HepG2 (cell line): Measurements from ENCODE around the gene PANK2. TPM values are rescaled to one million over a fixed set of nuclear protein-coding genes. Genes with fewer than 3 reads are reported as not detected.
A peak's percentile ranks its signal among the peaks of the same experiment; 100 is the strongest.

Source experiments
- CBX1 ChIP-seq: IDR thresholded peaks from one replicate; pipeline ENCODE4 v1.6.1; 2016; ENCODE audit warnings: antibody characterized with exemption, low read depth
- CCDC6 ChIP-seq: sonication (generic); formaldehyde crosslinking; IDR thresholded peaks from 2 replicates; pipeline ENCODE4 v1.8.1; 2022; ENCODE audit warnings: mild to moderate bottlenecking, missing genetic modification reagents, moderate library complexity
- GATA4 ChIP-seq: sonication (generic); IDR thresholded peaks from 2 replicates; pipeline ENCODE4 v1.6.1; 2016; ENCODE audit warnings: antibody characterized with exemption, low read depth, borderline replicate concordance
- GFI1 ChIP-seq: sonication (generic); formaldehyde crosslinking; IDR thresholded peaks from 2 replicates; pipeline ENCODE4 v1.5.0; 2020; ENCODE audit warnings: missing genetic modification reagents, mild to moderate bottlenecking, borderline replicate concordance
- HIC2 ChIP-seq: sonication (generic); formaldehyde crosslinking; IDR thresholded peaks from 2 replicates; pipeline ENCODE4 v1.9.0; 2022; ENCODE audit warnings: low read depth, missing genetic modification reagents
- HOXA5 ChIP-seq: sonication (generic); formaldehyde crosslinking; IDR thresholded peaks from 2 replicates; pipeline ENCODE4 v1.4.0; 2020; ENCODE audit warnings: missing genetic modification reagents
- JUN ChIP-seq: sonication (generic); formaldehyde crosslinking; IDR thresholded peaks from 2 replicates; pipeline ENCODE4 v1.4.0; 2020; ENCODE audit warnings: mild to moderate bottlenecking, missing genetic modification reagents
- MLX ChIP-seq: IDR thresholded peaks from 2 replicates; pipeline ENCODE4 v1.6.1; 2016
- MTERF4 ChIP-seq: sonication (generic); formaldehyde crosslinking; IDR thresholded peaks from 2 replicates; pipeline ENCODE4 v1.8.0; 2023; ENCODE audit warnings: mild to moderate bottlenecking, missing genetic modification reagents
- MTF1 ChIP-seq: sonication (generic); formaldehyde crosslinking; IDR thresholded peaks from 2 replicates; pipeline ENCODE4 v1.5.0; 2020; ENCODE audit warnings: missing genetic modification reagents
- NCOA5 ChIP-seq: sonication (generic); formaldehyde crosslinking; IDR thresholded peaks from 2 replicates; pipeline ENCODE4 v1.4.0; 2020; ENCODE audit warnings: missing genetic modification reagents
- POGZ ChIP-seq: sonication (generic); formaldehyde crosslinking; IDR thresholded peaks from 2 replicates; pipeline ENCODE4 v1.4.0; 2020; ENCODE audit warnings: mild to moderate bottlenecking, missing genetic modification reagents
- RCOR2 ChIP-seq: IDR thresholded peaks from 2 replicates; pipeline ENCODE4 v1.6.1; 2016; ENCODE audit warnings: missing biosample characterization, missing genetic modification reagents
- REXO4 ChIP-seq: sonication (generic); formaldehyde crosslinking; IDR thresholded peaks from 2 replicates; pipeline ENCODE4 v1.8.0; 2022; ENCODE audit warnings: missing genetic modification reagents, mild to moderate bottlenecking, borderline replicate concordance
- SRSF1 ChIP-seq: fragments of 200-400 bp; formaldehyde crosslinking; optimal IDR thresholded peaks from 2 replicates; pipeline ENCODE3; 2017; ENCODE audit warnings: mild to moderate bottlenecking, low read depth, low read length, moderate library complexity
- TP53 ChIP-seq: sonication (generic); formaldehyde crosslinking; conservative IDR thresholded peaks from 2 replicates; pipeline ENCODE4 v1.4.0; 2020; ENCODE audit warnings: missing genetic modification reagents
- ZBTB1 ChIP-seq: sonication (generic); formaldehyde crosslinking; IDR thresholded peaks from 2 replicates; pipeline ENCODE4 v1.4.0; 2020; ENCODE audit warnings: missing genetic modification reagents, borderline replicate concordance
- ZNF383 ChIP-seq: sonication (generic); formaldehyde crosslinking; IDR thresholded peaks from 2 replicates; pipeline ENCODE4 v1.4.0; 2020; ENCODE audit warnings: missing genetic modification reagents, mild to moderate bottlenecking, borderline replicate concordance
- ZNF501 ChIP-seq: sonication (generic); formaldehyde crosslinking; IDR thresholded peaks from 2 replicates; pipeline ENCODE4 v1.5.1; 2020; ENCODE audit warnings: mild to moderate bottlenecking, moderate library complexity, missing genetic modification reagents
- ZNF530 ChIP-seq: sonication (generic); formaldehyde crosslinking; IDR thresholded peaks from 2 replicates; pipeline ENCODE4 v1.5.0; 2020; ENCODE audit warnings: low read depth, mild to moderate bottlenecking, missing genetic modification reagents
- ZNF614 ChIP-seq: IDR thresholded peaks from 2 replicates; pipeline ENCODE4 v1.6.1; 2018; ENCODE audit warnings: missing biosample characterization, missing genetic modification reagents, inconsistent platforms, borderline replicate concordance
- ZNF615 ChIP-seq: sonication (generic); formaldehyde crosslinking; IDR thresholded peaks from 2 replicates; pipeline ENCODE4 v1.5.0; 2020; ENCODE audit warnings: mild to moderate bottlenecking, missing genetic modification reagents, borderline replicate concordance
- ZNF737 ChIP-seq: sonication (generic); formaldehyde crosslinking; IDR thresholded peaks from 2 replicates; pipeline ENCODE4 v1.5.0; 2020; ENCODE audit warnings: missing genetic modification reagents, mild to moderate bottlenecking, borderline replicate concordance
- polyA plus RNA-seq, 8 experiments: library from polyadenylated mRNA; depleted of rRNA in 3 of 8; stranded (reverse) in 7 of 8; unstranded in 1 of 8; fragments of >200 nt; fragmentation: Illumina TruSeq in 4 of 8; extraction: Trizol in 4 of 8; gene quantifications; 2 replicates each; pipeline versions ENCODE4 v1.2.1 to v1.2.3, GENCODE V29; 2011 to 2016; ENCODE audit warnings: low read depth in 4 of 8, missing spikeins in 1 of 8, mixed read lengths in 1 of 8; ENCODE audit not compliant: insufficient read depth in 1 of 8
- total RNA-seq, 5 experiments: library from RNA; depleted of rRNA; stranded (reverse); fragments of >200 nt; fragmentation: Illumina TruSeq; extraction: Trizol; gene quantifications; 2 replicates each; pipeline ENCODE4 v1.2.3, GENCODE V29; 2016; ENCODE audit warnings: low read depth in 1 of 5
- TF ChIP-seq, protein P1 (sequence below): sonication (generic); formaldehyde crosslinking; IDR thresholded peaks from 2 replicates; pipeline ENCODE4 v1.5.1; 2020; ENCODE audit warnings: missing genetic modification reagents, mild to moderate bottlenecking, borderline replicate concordance

Gene PANK2
- total and polyA plus RNA-seq, 2 of the 13 experiments (the other 11 are each of a cell fraction or from before 2014, with no cell fraction given): 39.2 to 123 TPM

- TF ChIP-seq CCDC6 (CRISPR knock-in tag) (no peak; the same call in 1 of the 2 replicates), ZNF737 (no peak), ZNF614 (CRISPR knock-in tag) (peak; percentile 74; the same call in 1 of the 2 replicates), POGZ (CRISPR knock-in tag) (peak; percentile 81), GATA4 (peak; percentile 84), HOXA5 (CRISPR knock-in tag) (peak; percentile 95), MTF1 (0 out of 2 replicates have a peak, but pooled peaks have one; percentile 11), GFI1 (CRISPR knock-in tag) (peak; percentile 18; the same call in 1 of the 2 replicates), JUN (no peak), HIC2 (CRISPR knock-in tag) (peak; percentile 82), RCOR2 (CRISPR knock-in tag) (0 out of 2 replicates have a peak, but pooled peaks have one; percentile 41), SRSF1 (no peak), ZNF530 (0 out of 2 replicates have a peak, but pooled peaks have one; percentile 11), ZNF615 (CRISPR knock-in tag) (peak; percentile 6; the same call in 1 of the 2 replicates), MTERF4 (CRISPR knock-in tag) (no peak; the same call in 1 of the 2 replicates), ZNF501 (CRISPR knock-in tag) (peak; percentile 98), MLX (CRISPR knock-in tag) (no peak; the same call in 1 of the 2 replicates), TP53 (CRISPR knock-in tag) (peak; percentile 42; the same call in 1 of the 2 replicates), NCOA5 (CRISPR knock-in tag) (0 out of 2 replicates have a peak, but pooled peaks have one; percentile 37), ZNF383 (0 out of 2 replicates have a peak, but pooled peaks have one; percentile 18), CBX1 (peak; percentile 65), REXO4 (CRISPR knock-in tag) (no peak; the same call in 1 of the 2 replicates), ZBTB1 (no peak)
- TF ChIP-seq, protein P1, sequence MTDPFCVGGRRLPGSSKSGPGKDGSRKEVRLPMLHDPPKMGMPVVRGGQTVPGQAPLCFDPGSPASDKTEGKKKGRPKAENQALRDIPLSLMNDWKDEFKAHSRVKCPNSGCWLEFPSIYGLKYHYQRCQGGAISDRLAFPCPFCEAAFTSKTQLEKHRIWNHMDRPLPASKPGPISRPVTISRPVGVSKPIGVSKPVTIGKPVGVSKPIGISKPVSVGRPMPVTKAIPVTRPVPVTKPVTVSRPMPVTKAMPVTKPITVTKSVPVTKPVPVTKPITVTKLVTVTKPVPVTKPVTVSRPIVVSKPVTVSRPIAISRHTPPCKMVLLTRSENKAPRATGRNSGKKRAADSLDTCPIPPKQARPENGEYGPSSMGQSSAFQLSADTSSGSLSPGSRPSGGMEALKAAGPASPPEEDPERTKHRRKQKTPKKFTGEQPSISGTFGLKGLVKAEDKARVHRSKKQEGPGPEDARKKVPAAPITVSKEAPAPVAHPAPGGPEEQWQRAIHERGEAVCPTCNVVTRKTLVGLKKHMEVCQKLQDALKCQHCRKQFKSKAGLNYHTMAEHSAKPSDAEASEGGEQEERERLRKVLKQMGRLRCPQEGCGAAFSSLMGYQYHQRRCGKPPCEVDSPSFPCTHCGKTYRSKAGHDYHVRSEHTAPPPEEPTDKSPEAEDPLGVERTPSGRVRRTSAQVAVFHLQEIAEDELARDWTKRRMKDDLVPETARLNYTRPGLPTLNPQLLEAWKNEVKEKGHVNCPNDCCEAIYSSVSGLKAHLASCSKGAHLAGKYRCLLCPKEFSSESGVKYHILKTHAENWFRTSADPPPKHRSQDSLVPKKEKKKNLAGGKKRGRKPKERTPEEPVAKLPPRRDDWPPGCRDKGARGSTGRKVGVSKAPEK (CRISPR knock-in tag): 0 out of 2 replicates have a peak, but pooled peaks have one; percentile 45
These were observed 42.3 kb upstream of the PANK2 start, which contains the start of gene MAVS (continued) for GRCh38 chr20:3846740-3847428.
